Frontal cortex (tissue), 4 donors: ENCODE measurements around the gene ATP1A2. TPM values are rescaled to one million over a fixed set of nuclear protein-coding genes. Genes with fewer than 3 reads are reported as not detected.
"Not testable (repeated sequence)": the region's sequence is repeated elsewhere in the genome, so short reads cannot be mapped to it uniquely, and the experiment has no call there.

Experiments
- DNase-seq, 2 donors: peaks; one replicate each; pipeline ENCODE4 v3.0.0; 2012; ENCODE audit warnings: low spot score in 2 of 2
- FAIRE-seq: peaks from 2 replicates; lab custom pipeline; 2012; peaks lifted over from hg19 to GRCh38; lab: Jason Lieb, UNC
- total RNA-seq: library from RNA; depleted of rRNA; stranded (reverse); fragments of >200 nt; gene quantifications from one replicate; pipeline ENCODE4 v1.2.3, GENCODE V29; 2014
- donor health status: control.
- donor health status: control.
- donor health status: control.

The ATP1A2 gene
- total RNA-seq, 1 donor from 2014 or later = 45.7 TPM

- DNase-seq = peak in 1 of 2 donors; percentile 26
Measured at GRCh38 chr1:160117709-160118183, 2.2 kb downstream of the ATP1A2 start.

GRCh38 chr1:160118928-160119327 is 3.4 kb downstream of the ATP1A2 start:
- no peak for FAIRE-seq

More at GRCh38 chr1:160117709-160118183, 2.2 kb downstream of the ATP1A2 start:
- no peak for FAIRE-seq

GRCh38 chr1:160120797-160121196 is 5.2 kb downstream of the ATP1A2 start:
- DNase-seq = no peak
- no peak for FAIRE-seq

More at GRCh38 chr1:160118928-160119327, 3.4 kb downstream of the ATP1A2 start:
- no peak for DNase-seq

- DNase-seq (no peak), FAIRE-seq (no peak)
Measured at GRCh38 chr1:160121388-160121787, 5.8 kb downstream of the ATP1A2 start.

GRCh38 chr1:160122978-160123495 is 7.5 kb downstream of the ATP1A2 start:
- no peak for FAIRE-seq

GRCh38 chr1:160123726-160124125 is 8.2 kb downstream of the ATP1A2 start:
- no peak for DNase-seq
- no peak for FAIRE-seq

More at GRCh38 chr1:160122978-160123495, 7.5 kb downstream of the ATP1A2 start:
- no peak for DNase-seq

GRCh38 chr1:160124705-160125478 is 9.3 kb downstream of the ATP1A2 start:
- DNase-seq (no peak), FAIRE-seq (no peak)

GRCh38 chr1:160125746-160126145 is 10.2 kb downstream of the ATP1A2 start:
- DNase-seq = no peak
- no peak for FAIRE-seq

- not testable (repeated sequence) for FAIRE-seq, DNase-seq
Measured at GRCh38 chr1:160126342-160126741, 10.8 kb downstream of the ATP1A2 start.

GRCh38 chr1:160127381-160127780 is 11.8 kb downstream of the ATP1A2 start:
- FAIRE-seq = no peak

GRCh38 chr1:160127865-160128523 is 12.4 kb downstream of the ATP1A2 start:
- peak in 1 of 2 donors; percentile 54 for DNase-seq
- FAIRE-seq = no peak

More at GRCh38 chr1:160127381-160127780, 11.8 kb downstream of the ATP1A2 start:
- DNase-seq = no peak

- DNase-seq (no peak), FAIRE-seq (no peak)
Measured at GRCh38 chr1:160128636-160129035, 13.1 kb downstream of the ATP1A2 start.

- DNase-seq (no peak), FAIRE-seq (no peak)
Measured at GRCh38 chr1:160129046-160129445, 13.5 kb downstream of the ATP1A2 start.

GRCh38 chr1:160129558-160129957 is 14.0 kb downstream of the ATP1A2 start:
- DNase-seq (no peak), FAIRE-seq (no peak)

- DNase-seq (no peak), FAIRE-seq (no peak)
Measured at GRCh38 chr1:160129966-160130365, 14.4 kb downstream of the ATP1A2 start.

GRCh38 chr1:160130486-160130885 is 14.9 kb downstream of the ATP1A2 start:
- DNase-seq (no peak), FAIRE-seq (no peak)

GRCh38 chr1:160130939-160131338 is 15.4 kb downstream of the ATP1A2 start:
- FAIRE-seq (no peak), DNase-seq (no peak)

GRCh38 chr1:160131803-160132565 is 16.4 kb downstream of the ATP1A2 start:
- no peak for DNase-seq
- FAIRE-seq = no peak

- no peak for FAIRE-seq
- no peak for DNase-seq
Measured at GRCh38 chr1:160133990-160134770, 18.6 kb downstream of the ATP1A2 start.
